K562 (cell line): ENCODE data around the gene ADAMTS14. TPM values are rescaled to one million over a fixed set of nuclear protein-coding genes. Genes with fewer than 3 reads are reported as not detected.

Experiments used
- BRD9 ChIP-seq: fragments of 450-650 bp; IDR thresholded peaks from 2 replicates; pipeline ENCODE4 v1.6.1; 2018; ENCODE audit warnings: low read depth; ENCODE audit not compliant: partially characterized antibody
- CTBP1 ChIP-seq: fragments of 450-650 bp; IDR thresholded peaks from 2 replicates; pipeline ENCODE4 v1.6.1; 2016; ENCODE audit warnings: borderline replicate concordance
- EZH2 ChIP-seq: IDR thresholded peaks from 2 replicates; pipeline ENCODE4 v1.6.1; 2012; ENCODE audit warnings: low read depth, mild to moderate bottlenecking, inconsistent platforms, low read length, borderline replicate concordance
- JUN ChIP-seq, 2 experiments: sonication (generic) in 1 of 2; formaldehyde crosslinking in 1 of 2; IDR thresholded peaks; 2 replicates each; pipeline versions ENCODE4 v1.6.1 to v1.8.0; 2012 to 2022; ENCODE audit warnings: borderline replicate concordance in 2 of 2, mild to moderate bottlenecking in 2 of 2, improper control_type of control experiment in 1 of 2, low read depth in 1 of 2, low read length in 1 of 2, missing genetic modification reagents in 1 of 2
- PTRF ChIP-seq: fragments of 450-650 bp; IDR thresholded peaks from 2 replicates; pipeline ENCODE4 v1.6.1; 2016; ENCODE audit warnings: mild to moderate bottlenecking, missing genetic modification characterization, missing compliant biosample characterization
- ZNF584 ChIP-seq: fragments of 200-800 bp; sonication (Bioruptor generic); IDR thresholded peaks from 2 replicates; pipeline ENCODE4 v1.6.1; 2016; ENCODE audit warnings: low read depth, mild to moderate bottlenecking, missing genetic modification characterization, missing compliant biosample characterization
- ZNF778 ChIP-seq: fragments of 450-650 bp; formaldehyde crosslinking; IDR thresholded peaks from 2 replicates; pipeline ENCODE4 v1.4.0; 2020; ENCODE audit warnings: mild to moderate bottlenecking, moderate library complexity
- ZSCAN32 ChIP-seq: fragments of 450-650 bp; formaldehyde crosslinking; IDR thresholded peaks from 2 replicates; pipeline ENCODE4 v1.4.0; 2020; ENCODE audit warnings: mild to moderate bottlenecking, moderate library complexity
- polyA plus RNA-seq, 8 experiments: library from polyadenylated mRNA; depleted of rRNA in 4 of 8; stranded (reverse) in 5 of 8; unstranded in 3 of 8; fragments of >200 nt; fragmentation: Nextera tagmentation in 2 of 8; fragmentation: Illumina TruSeq in 1 of 8; extraction: Ambion mirVana in 2 of 8; extraction: Trizol in 1 of 8; gene quantifications; 2 replicates each; pipeline versions ENCODE4 v1.2.1 to v1.2.3, GENCODE V29; 2011 to 2014; ENCODE audit warnings: inconsistent platforms in 1 of 8, missing spikeins in 1 of 8
- total RNA-seq, 7 experiments: library from RNA; depleted of rRNA in 6 of 7; stranded (reverse); fragments of >200 nt in 6 of 7; fragmentation: Illumina TruSeq in 2 of 7; extraction: Trizol in 2 of 7; gene quantifications; 2 replicates each; pipeline versions ENCODE4 v1.2.1 to v1.2.3, GENCODE V29; 2011 to 2021; ENCODE audit warnings: low replicate concordance in 1 of 7
- TF ChIP-seq, protein P1 (sequence below): fragments of 250-450 bp; sonication (Bioruptor Pico); IDR thresholded peaks from 2 replicates; pipeline ENCODE4 v1.4.0; 2020
- TF ChIP-seq, protein P2 (sequence below), 2 experiments: fragments of 450-650 bp; IDR thresholded peaks; 2 replicates each; pipeline ENCODE4 v1.6.1; 2016; ENCODE audit warnings: mild to moderate bottlenecking in 2 of 2, borderline replicate concordance in 1 of 2, low read depth in 1 of 2, moderate library complexity in 1 of 2
- TF ChIP-seq, protein P3 (sequence below), 2 experiments: IDR thresholded peaks; 2 replicates each; pipeline ENCODE4 v1.6.1; 2012; ENCODE audit warnings: improper control_type of control experiment in 2 of 2, low read depth in 2 of 2, low read length in 2 of 2, borderline replicate concordance in 1 of 2
- TF ChIP-seq, protein P4 (sequence below): sonication (generic); IDR thresholded peaks from 2 replicates; pipeline ENCODE4 v1.6.1; 2016
- TF ChIP-seq, protein P5 (sequence below): sonication (generic); formaldehyde crosslinking; IDR thresholded peaks from 2 replicates; pipeline ENCODE4 v1.9.0; 2022; ENCODE audit warnings: mild to moderate bottlenecking, missing genetic modification reagents

The ADAMTS14 gene
- total and polyA plus RNA-seq, 9 of the 15 experiments (the other 6 are each of a cell fraction or from before 2014, with no cell fraction given): 0.04 to 37.4 (median 15.9) TPM

DNA sequence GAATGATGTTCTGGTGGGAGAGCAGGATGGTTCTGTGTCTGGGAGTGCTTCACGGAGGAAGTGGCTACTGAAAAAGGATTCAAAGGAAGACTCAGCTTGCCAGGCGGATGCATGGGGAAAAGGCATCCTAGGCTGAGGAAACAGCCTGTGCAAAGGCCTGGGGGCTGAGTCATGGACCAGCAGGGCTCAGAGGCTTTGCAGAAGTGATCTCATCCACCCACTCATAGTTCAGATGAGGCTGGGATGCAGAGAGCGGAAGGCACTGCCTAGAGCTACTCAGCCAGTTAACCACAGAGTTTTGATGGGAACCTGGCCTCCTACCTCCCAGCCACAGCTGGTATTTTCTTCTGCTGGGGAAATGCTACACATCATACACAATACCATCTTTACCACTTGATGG is 15.8 kb upstream of the ADAMTS14 start (continued):
- TF ChIP-seq ZNF584 (CRISPR knock-in tag): no peak
- no peak for TF ChIP-seq BRD9
- TF ChIP-seq, protein P1, sequence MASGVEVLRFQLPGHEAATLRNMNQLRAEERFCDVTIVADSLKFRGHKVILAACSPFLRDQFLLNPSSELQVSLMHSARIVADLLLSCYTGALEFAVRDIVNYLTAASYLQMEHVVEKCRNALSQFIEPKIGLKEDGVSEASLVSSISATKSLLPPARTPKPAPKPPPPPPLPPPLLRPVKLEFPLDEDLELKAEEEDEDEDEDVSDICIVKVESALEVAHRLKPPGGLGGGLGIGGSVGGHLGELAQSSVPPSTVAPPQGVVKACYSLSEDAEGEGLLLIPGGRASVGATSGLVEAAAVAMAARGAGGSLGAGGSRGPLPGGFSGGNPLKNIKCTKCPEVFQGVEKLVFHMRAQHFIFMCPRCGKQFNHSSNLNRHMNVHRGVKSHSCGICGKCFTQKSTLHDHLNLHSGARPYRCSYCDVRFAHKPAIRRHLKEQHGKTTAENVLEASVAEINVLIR: no peak
- no peak for TF ChIP-seq EZH2
- TF ChIP-seq, protein P2, sequence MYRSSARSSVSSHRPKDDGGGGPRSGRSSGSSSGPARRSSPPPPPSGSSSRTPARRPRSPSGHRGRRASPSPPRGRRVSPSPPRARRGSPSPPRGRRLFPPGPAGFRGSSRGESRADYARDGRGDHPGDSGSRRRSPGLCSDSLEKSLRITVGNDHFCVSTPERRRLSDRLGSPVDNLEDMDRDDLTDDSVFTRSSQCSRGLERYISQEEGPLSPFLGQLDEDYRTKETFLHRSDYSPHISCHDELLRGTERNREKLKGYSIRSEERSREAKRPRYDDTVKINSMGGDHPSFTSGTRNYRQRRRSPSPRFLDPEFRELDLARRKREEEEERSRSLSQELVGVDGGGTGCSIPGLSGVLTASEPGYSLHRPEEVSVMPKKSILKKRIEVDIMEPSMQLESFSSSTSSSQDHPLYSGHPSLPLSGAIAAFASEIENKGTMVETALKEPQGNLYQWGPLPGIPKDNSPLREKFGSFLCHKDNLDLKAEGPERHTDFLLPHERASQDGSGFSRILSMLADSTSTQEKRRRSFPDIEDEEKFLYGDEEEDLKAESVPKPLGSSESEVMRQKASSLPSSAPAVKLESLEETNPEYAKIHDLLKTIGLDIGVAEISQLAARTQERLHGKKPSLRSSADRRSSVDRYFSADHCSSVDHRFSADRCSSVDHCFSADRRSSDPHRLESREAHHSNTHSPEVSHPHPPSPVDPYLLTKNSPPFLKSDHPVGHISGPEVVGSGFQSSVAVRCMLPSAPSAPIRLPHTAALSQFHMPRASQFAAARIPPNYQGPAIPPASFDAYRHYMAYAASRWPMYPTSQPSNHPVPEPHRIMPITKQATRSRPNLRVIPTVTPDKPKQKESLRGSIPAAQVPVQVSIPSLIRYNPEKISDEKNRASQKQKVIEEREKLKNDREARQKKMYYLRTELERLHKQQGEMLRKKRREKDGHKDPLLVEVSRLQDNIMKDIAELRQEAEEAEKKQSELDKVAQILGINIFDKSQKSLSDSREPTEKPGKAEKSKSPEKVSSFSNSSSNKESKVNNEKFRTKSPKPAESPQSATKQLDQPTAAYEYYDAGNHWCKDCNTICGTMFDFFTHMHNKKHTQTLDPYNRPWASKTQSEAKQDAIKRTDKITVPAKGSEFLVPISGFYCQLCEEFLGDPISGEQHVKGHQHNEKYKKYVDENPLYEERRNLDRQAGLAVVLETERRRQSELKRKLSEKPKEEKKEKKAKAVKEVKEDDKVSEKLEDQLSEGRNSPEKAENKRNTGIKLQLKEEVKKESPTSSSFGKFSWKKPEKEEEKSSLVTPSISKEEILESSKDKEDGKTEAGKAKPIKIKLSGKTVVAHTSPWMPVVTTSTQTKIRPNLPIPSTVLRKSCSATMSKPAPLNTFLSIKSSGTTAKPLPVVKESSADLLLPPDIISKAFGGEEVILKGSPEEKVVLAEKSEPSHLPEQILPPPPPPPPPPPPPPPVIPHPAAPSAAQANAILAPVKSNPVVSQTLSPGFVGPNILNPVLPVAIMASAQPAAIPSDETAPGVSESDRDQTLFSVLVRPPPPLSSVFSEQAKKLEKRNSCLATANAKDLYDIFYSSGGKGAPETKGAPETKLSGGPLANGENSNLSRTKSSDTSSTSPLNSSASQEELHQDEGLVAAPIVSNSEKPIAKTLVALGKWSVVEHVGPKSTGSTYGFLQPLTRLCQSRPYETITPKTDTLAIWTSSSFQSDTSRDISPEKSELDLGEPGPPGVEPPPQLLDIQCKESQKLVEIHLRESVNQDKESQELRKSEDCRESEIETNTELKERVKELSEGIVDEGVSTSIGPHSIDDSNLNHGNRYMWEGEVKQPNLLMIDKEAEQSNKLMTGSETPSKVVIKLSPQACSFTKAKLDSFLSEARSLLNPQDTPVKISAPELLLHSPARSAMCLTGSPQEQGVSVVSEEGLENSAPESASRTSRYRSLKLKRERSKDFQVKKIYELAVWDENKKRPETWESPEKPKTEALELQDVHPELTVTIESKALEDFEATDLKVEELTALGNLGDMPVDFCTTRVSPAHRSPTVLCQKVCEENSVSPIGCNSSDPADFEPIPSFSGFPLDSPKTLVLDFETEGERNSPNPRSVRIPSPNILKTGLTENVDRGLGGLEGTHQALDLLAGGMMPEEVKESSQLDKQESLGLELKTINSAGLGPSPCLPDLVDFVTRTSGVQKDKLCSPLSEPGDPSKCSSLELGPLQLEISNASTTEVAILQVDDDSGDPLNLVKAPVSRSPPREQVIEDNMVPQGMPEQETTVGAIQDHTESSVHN (IDR thresholded peaks at IDR 0.05; ENCODE audit: borderline replicate concordance in 1 of 2, low read depth in 1 of 2): no peak
- TF ChIP-seq ZSCAN32 (CRISPR knock-in tag): no peak
- TF ChIP-seq, protein P3, sequence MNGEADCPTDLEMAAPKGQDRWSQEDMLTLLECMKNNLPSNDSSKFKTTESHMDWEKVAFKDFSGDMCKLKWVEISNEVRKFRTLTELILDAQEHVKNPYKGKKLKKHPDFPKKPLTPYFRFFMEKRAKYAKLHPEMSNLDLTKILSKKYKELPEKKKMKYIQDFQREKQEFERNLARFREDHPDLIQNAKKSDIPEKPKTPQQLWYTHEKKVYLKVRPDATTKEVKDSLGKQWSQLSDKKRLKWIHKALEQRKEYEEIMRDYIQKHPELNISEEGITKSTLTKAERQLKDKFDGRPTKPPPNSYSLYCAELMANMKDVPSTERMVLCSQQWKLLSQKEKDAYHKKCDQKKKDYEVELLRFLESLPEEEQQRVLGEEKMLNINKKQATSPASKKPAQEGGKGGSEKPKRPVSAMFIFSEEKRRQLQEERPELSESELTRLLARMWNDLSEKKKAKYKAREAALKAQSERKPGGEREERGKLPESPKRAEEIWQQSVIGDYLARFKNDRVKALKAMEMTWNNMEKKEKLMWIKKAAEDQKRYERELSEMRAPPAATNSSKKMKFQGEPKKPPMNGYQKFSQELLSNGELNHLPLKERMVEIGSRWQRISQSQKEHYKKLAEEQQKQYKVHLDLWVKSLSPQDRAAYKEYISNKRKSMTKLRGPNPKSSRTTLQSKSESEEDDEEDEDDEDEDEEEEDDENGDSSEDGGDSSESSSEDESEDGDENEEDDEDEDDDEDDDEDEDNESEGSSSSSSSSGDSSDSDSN (IDR thresholded peaks at IDR 0.05; ENCODE audit: borderline replicate concordance in 1 of 2, low read depth in 2 of 2, low read length in 2 of 2): 0 out of 4 replicates have a peak, but pooled peaks of 1 of the 2 experiments have one; percentile 17
- TF ChIP-seq, protein P4, sequence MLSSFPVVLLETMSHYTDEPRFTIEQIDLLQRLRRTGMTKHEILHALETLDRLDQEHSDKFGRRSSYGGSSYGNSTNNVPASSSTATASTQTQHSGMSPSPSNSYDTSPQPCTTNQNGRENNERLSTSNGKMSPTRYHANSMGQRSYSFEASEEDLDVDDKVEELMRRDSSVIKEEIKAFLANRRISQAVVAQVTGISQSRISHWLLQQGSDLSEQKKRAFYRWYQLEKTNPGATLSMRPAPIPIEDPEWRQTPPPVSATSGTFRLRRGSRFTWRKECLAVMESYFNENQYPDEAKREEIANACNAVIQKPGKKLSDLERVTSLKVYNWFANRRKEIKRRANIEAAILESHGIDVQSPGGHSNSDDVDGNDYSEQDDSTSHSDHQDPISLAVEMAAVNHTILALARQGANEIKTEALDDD: peak; percentile 62; the same call in 1 of the 2 replicates
- peak; percentile 84 for TF ChIP-seq CTBP1
- TF ChIP-seq PTRF (tag): no peak
- TF ChIP-seq JUN (IDR thresholded peaks at IDR 0.05; ENCODE audit: borderline replicate concordance, low read depth, low read length): peak; percentile 98
- no peak for TF ChIP-seq JUN (CRISPR knock-in tag; IDR thresholded peaks at IDR 0.05; ENCODE audit: borderline replicate concordance)
- TF ChIP-seq, protein P5, sequence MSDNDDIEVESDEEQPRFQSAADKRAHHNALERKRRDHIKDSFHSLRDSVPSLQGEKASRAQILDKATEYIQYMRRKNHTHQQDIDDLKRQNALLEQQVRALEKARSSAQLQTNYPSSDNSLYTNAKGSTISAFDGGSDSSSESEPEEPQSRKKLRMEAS (CRISPR knock-in tag): no peak
- no peak for TF ChIP-seq ZNF778 (CRISPR knock-in tag)
